ENCODE results near the gene ARHGAP25. TPM values are rescaled to one million over a fixed set of nuclear protein-coding genes. Genes with fewer than 3 reads are reported as not detected.

ARHGAP25 gene
- total RNA-seq, 4 donors from 2014 or later = 4.0 to 11.7 (median 6.9) TPM

- 77 to 83% methylated on average over 3 of the region's 3 CpGs for WGBS, 2 donors
- no peak for DNase-seq
- intact Hi-C loops (cut with DNase I) = no loop called here
These were observed 43.8 kb upstream of the ARHGAP25 start for GRCh38 chr2:68690851-68691250.

GRCh38 chr2:68692511-68692910 lies 42.1 kb upstream of the ARHGAP25 start:
- WGBS, 2 donors = 81 to 90% methylated on average over 1 of the region's 1 CpG
- no peak overlapping the region for H3K4me3 ChIP-seq (replicated peaks in 1 of 3)
- H3K27ac ChIP-seq = no peak overlapping the region
- intact Hi-C loops (cut with DNase I) = no loop called here
- H3K9me3 ChIP-seq = no peaks in the 10 kb centered on the region
- no peak for TF ChIP-seq POLR2A (IDR thresholded peaks at IDR 0.05)
- TF ChIP-seq CTCF (IDR thresholded peaks at IDR 0.05) = no peak
- no peaks in the 10 kb centered on the region for H3K27me3 ChIP-seq
- no peak for DNase-seq
- H3K4me1 ChIP-seq = no peaks in the 10 kb centered on the region
- H3K36me3 ChIP-seq = no peaks in the 10 kb centered on the region

More at GRCh38 chr2:68690851-68691250, 43.8 kb upstream of the ARHGAP25 start:
- Histone ChIP-seq H3K27ac (no peak overlapping the region), H3K4me3 (replicated peaks in 1 of 3) (no peak overlapping the region), H3K36me3 (no peaks in the 10 kb centered on the region), H3K9me3 (no peaks in the 10 kb centered on the region), H3K27me3 (no peaks in the 10 kb centered on the region), H3K4me1 (no peaks in the 10 kb centered on the region)
- TF ChIP-seq CTCF (IDR thresholded peaks at IDR 0.05) = no peak
- no peak for TF ChIP-seq POLR2A (IDR thresholded peaks at IDR 0.05)

GRCh38 chr2:68693951-68694350 lies 40.7 kb upstream of the ARHGAP25 start:
- Histone ChIP-seq H3K27ac (no peak overlapping the region), H3K9me3 (no peaks in the 10 kb centered on the region), H3K27me3 (no peaks in the 10 kb centered on the region), H3K4me3 (replicated peaks in 1 of 3) (no peak overlapping the region), H3K4me1 (no peaks in the 10 kb centered on the region), H3K36me3 (no peaks in the 10 kb centered on the region)
- DNase-seq = no peak
- WGBS, 2 donors = 91 to 93% methylated on average over 2 of the region's 2 CpGs
- intact Hi-C loops (cut with DNase I) = no loop called here
- TF ChIP-seq CTCF (IDR thresholded peaks at IDR 0.05) (no peak), POLR2A (IDR thresholded peaks at IDR 0.05) (no peak)

- Histone ChIP-seq H3K36me3 (no peaks in the 10 kb centered on the region), H3K4me1 (no peaks in the 10 kb centered on the region), H3K27me3 (no peaks in the 10 kb centered on the region), H3K27ac (no peak overlapping the region), H3K9me3 (no peaks in the 10 kb centered on the region), H3K4me3 (replicated peaks in 1 of 3) (no peak overlapping the region)
- no peak for DNase-seq
- intact Hi-C loops (cut with DNase I) = no loop called here
- WGBS, 2 donors = 88 to 91% methylated on average over 4 of the region's 4 CpGs
- TF ChIP-seq POLR2A (IDR thresholded peaks at IDR 0.05) (no peak), CTCF (IDR thresholded peaks at IDR 0.05) (no peak)
These were observed 38.6 kb upstream of the ARHGAP25 start for GRCh38 chr2:68695971-68696370.

GRCh38 chr2:68696554-68696953 lies 38.1 kb upstream of the ARHGAP25 start:
- Histone ChIP-seq H3K9me3 (no peaks in the 10 kb centered on the region), H3K27ac (no peak overlapping the region), H3K36me3 (no peaks in the 10 kb centered on the region), H3K4me1 (no peaks in the 10 kb centered on the region), H3K4me3 (replicated peaks in 1 of 3) (no peak overlapping the region), H3K27me3 (no peaks in the 10 kb centered on the region)
- no peak for TF ChIP-seq POLR2A (IDR thresholded peaks at IDR 0.05)
- TF ChIP-seq CTCF (IDR thresholded peaks at IDR 0.05) = no peak
- WGBS, 2 donors = 80 to 87% methylated on average over 2 of the region's 2 CpGs
- intact Hi-C loops (cut with DNase I) = no loop called here
- no peak for DNase-seq

Measured in thyroid gland (tissue), 4 donors.